K562 (cell line): ENCODE data around the gene VPS37B. TPM values are rescaled to one million over a fixed set of nuclear protein-coding genes. Genes with fewer than 3 reads are reported as not detected.

Experiments used
- CC2D1A ChIP-seq: fragments of 450-650 bp; IDR thresholded peaks from 2 replicates; pipeline ENCODE4 v1.6.1; 2017; ENCODE audit warnings: mild to moderate bottlenecking
- CEBPB ChIP-seq: fragments of 450-650 bp; IDR thresholded peaks from 2 replicates; pipeline ENCODE4 v1.6.1; 2016; ENCODE audit warnings: missing genetic modification characterization, missing compliant biosample characterization
- FOXK2 ChIP-seq, 2 experiments: fragments of 450-650 bp; IDR thresholded peaks in 1 of 2; conservative IDR thresholded peaks in 1 of 2; 2 replicates each; pipeline ENCODE4 v1.6.1; 2016; ENCODE audit warnings: low read depth in 2 of 2, mild to moderate bottlenecking in 1 of 2
- GABPB2 ChIP-seq: fragments of 250-450 bp; sonication (Bioruptor Pico); conservative IDR thresholded peaks from 2 replicates; pipeline ENCODE4 v1.5.1; 2021; ENCODE audit warnings: mild to moderate bottlenecking
- GATAD2A ChIP-seq: fragments of 450-650 bp; IDR thresholded peaks from 2 replicates; pipeline ENCODE4 v1.6.1; 2017
- GTF2F1 ChIP-seq: IDR thresholded peaks from 2 replicates; pipeline ENCODE4 v1.6.1; 2011; ENCODE audit warnings: low read depth, low read length, improper control_type of control experiment
- NBN ChIP-seq: fragments of 450-650 bp; IDR thresholded peaks from 2 replicates; pipeline ENCODE4 v1.6.1; 2016; ENCODE audit warnings: low read depth, mild to moderate bottlenecking
- NFE2 ChIP-seq: IDR thresholded peaks from 2 replicates; pipeline ENCODE4 v1.6.1; 2014; ENCODE audit warnings: antibody characterized with exemption, low read depth
- PKNOX1 ChIP-seq: fragments of 450-650 bp; IDR thresholded peaks from 2 replicates; pipeline ENCODE4 v1.6.1; 2016
- PML ChIP-seq: IDR thresholded peaks from 2 replicates; pipeline ENCODE4 v1.6.1; 2012; ENCODE audit warnings: low read length, inconsistent platforms
- REST ChIP-seq, 2 experiments: fragments of 450-650 bp; formaldehyde crosslinking in 1 of 2; IDR thresholded peaks; 2 replicates each; pipeline versions ENCODE4 v1.4.0 to v1.6.1; 2014 to 2020; ENCODE audit warnings: mild to moderate bottlenecking in 2 of 2, borderline replicate concordance in 1 of 2, low read depth in 1 of 2
- SREBF2 ChIP-seq: sonication (generic); formaldehyde crosslinking; IDR thresholded peaks from 2 replicates; pipeline ENCODE4 v1.4.0; 2020; ENCODE audit warnings: mild to moderate bottlenecking, missing genetic modification reagents
- TBL1XR1 ChIP-seq, 2 experiments: IDR thresholded peaks; 2 replicates each; pipeline ENCODE4 v1.6.1; 2012; ENCODE audit warnings: improper control_type of control experiment in 2 of 2, low read length in 2 of 2, mild to moderate bottlenecking in 1 of 2
- TCF3 ChIP-seq: sonication (generic); formaldehyde crosslinking; IDR thresholded peaks from 2 replicates; pipeline ENCODE4 v1.4.0; 2020; ENCODE audit warnings: mild to moderate bottlenecking, missing genetic modification reagents
- TFAM ChIP-seq: fragments of 250-450 bp; sonication (Bioruptor Pico); conservative IDR thresholded peaks from 2 replicates; pipeline ENCODE4 v1.5.0; 2021; ENCODE audit warnings: mild to moderate bottlenecking, moderate library complexity
- ZNF23 ChIP-seq: fragments of 250-450 bp; sonication (Bioruptor Pico); IDR thresholded peaks from 2 replicates; pipeline ENCODE4 v1.4.0; 2020; ENCODE audit warnings: mild to moderate bottlenecking
- polyA plus RNA-seq, 8 experiments: library from polyadenylated mRNA; depleted of rRNA in 4 of 8; stranded (reverse) in 5 of 8; unstranded in 3 of 8; fragments of >200 nt; fragmentation: Nextera tagmentation in 2 of 8; fragmentation: Illumina TruSeq in 1 of 8; extraction: Ambion mirVana in 2 of 8; extraction: Trizol in 1 of 8; gene quantifications; 2 replicates each; pipeline versions ENCODE4 v1.2.1 to v1.2.3, GENCODE V29; 2011 to 2014; ENCODE audit warnings: inconsistent platforms in 1 of 8, missing spikeins in 1 of 8
- total RNA-seq, 7 experiments: library from RNA; depleted of rRNA in 6 of 7; stranded (reverse); fragments of >200 nt in 6 of 7; fragmentation: Illumina TruSeq in 2 of 7; extraction: Trizol in 2 of 7; gene quantifications; 2 replicates each; pipeline versions ENCODE4 v1.2.1 to v1.2.3, GENCODE V29; 2011 to 2021; ENCODE audit warnings: low replicate concordance in 1 of 7
- TF ChIP-seq, protein P1 (sequence below): fragments of 250-450 bp; sonication (Bioruptor Pico); IDR thresholded peaks from 2 replicates; pipeline ENCODE4 v1.6.1; 2021; ENCODE audit warnings: mild to moderate bottlenecking
- TF ChIP-seq, protein P2 (sequence below): fragments of 250-450 bp; sonication (Bioruptor Pico); IDR thresholded peaks from 2 replicates; pipeline ENCODE4 v1.9.0; 2021; ENCODE audit warnings: mild to moderate bottlenecking

The VPS37B gene
- total and polyA plus RNA-seq, 9 of the 15 experiments (the other 6 are each of a cell fraction or from before 2014, with no cell fraction given), result 0.28 to 37.4 (median 17.9) TPM

- TF ChIP-seq PKNOX1 (peak; percentile 35; the same call in 1 of the 2 replicates), TFAM (CRISPR knock-in tag) (no peak), NBN (peak; percentile 86), TCF3 (CRISPR knock-in tag) (peak; percentile 90), NFE2 (peak; percentile 86), GTF2F1 (no peak), GATAD2A (peak; percentile 77; the same call in 1 of the 2 replicates), PML (peak; percentile 45; the same call in 1 of the 2 replicates), FOXK2 (conservative IDR thresholded peaks at IDR 0.05 in 1 of 2, IDR thresholded peaks at IDR 0.05 in 1 of 2; ENCODE audit: low read depth in 2 of 2) (no peak; a peak in 1 of 4 replicates), TBL1XR1 (IDR thresholded peaks at IDR 0.05; ENCODE audit: low read length in 2 of 2) (peak in 1 of 2 experiments; percentile 84; a peak in 2 of 4 replicates), CEBPB (tag) (no peak), REST (IDR thresholded peaks at IDR 0.05; ENCODE audit: borderline replicate concordance) (peak; percentile 21; the same call in 1 of the 2 replicates), REST (CRISPR knock-in tag; IDR thresholded peaks at IDR 0.05; ENCODE audit: low read depth) (no peak), CC2D1A (peak; percentile 96), ZNF23 (no peak), SREBF2 (CRISPR knock-in tag) (no peak), GABPB2 (CRISPR knock-in tag) (no peak)
- TF ChIP-seq, protein P1, sequence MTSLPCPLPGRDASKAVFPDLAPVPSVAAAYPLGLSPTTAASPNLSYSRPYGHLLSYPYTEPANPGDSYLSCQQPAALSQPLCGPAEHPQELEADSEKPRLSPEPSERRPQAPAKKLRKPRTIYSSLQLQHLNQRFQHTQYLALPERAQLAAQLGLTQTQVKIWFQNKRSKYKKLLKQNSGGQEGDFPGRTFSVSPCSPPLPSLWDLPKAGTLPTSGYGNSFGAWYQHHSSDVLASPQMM (CRISPR knock-in tag), result no peak
- TF ChIP-seq, protein P2, sequence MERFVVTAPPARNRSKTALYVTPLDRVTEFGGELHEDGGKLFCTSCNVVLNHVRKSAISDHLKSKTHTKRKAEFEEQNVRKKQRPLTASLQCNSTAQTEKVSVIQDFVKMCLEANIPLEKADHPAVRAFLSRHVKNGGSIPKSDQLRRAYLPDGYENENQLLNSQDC (CRISPR knock-in tag), result no peak
Measured at GRCh38 chr12:122886851-122887818, 8.8 kb downstream of the VPS37B start (continued).
